NT2/D1 (cell line): ENCODE results near the gene ANGPT4.

Experiments used
- DNase-seq: peaks from one replicate; pipeline ENCODE4 v3.0.0-alpha.2; 2011; ENCODE audit warnings: low read depth, low spot score
- H3K27me3 ChIP-seq: 2 replicates; pipeline ENCODE4 v1.6.0; 2011; ENCODE audit warnings: mild to moderate bottlenecking; ENCODE audit not compliant: insufficient read length, insufficient read depth
- H3K36me3 ChIP-seq: 2 replicates; pipeline ENCODE4 v1.6.1; 2011; ENCODE audit warnings: mild to moderate bottlenecking, low read length, mixed read lengths; ENCODE audit not compliant: insufficient read depth, insufficient read length
- H3K4me1 ChIP-seq: 2 replicates; pipeline ENCODE4 v1.5.1; 2011; ENCODE audit not compliant: insufficient read depth, insufficient read length
- H3K4me3 ChIP-seq: 2 replicates; pipeline ENCODE4 v1.5.1; 2011; ENCODE audit warnings: low read depth; ENCODE audit not compliant: insufficient read length
- H3K9ac ChIP-seq: 2 replicates; pipeline ENCODE4 v1.6.0; 2011; ENCODE audit warnings: low read depth; ENCODE audit not compliant: insufficient read length
- H3K9me3 ChIP-seq: 2 replicates; pipeline ENCODE4 v1.5.1; 2011; ENCODE audit warnings: mild to moderate bottlenecking, low read length; ENCODE audit not compliant: insufficient read depth
- SUZ12 ChIP-seq: IDR thresholded peaks from 2 replicates; pipeline ENCODE4 v1.6.1; 2011; ENCODE audit not compliant: insufficient read length, insufficient read depth; ENCODE audit errors: extremely low read depth
- YY1 ChIP-seq: IDR thresholded peaks from 2 replicates; pipeline ENCODE4 v1.6.1; 2011; ENCODE audit not compliant: insufficient read length, insufficient read depth
- ZNF274 ChIP-seq: IDR thresholded peaks from 2 replicates; pipeline ENCODE4 v1.6.1; 2011; ENCODE audit warnings: mild to moderate bottlenecking, low read depth, low read length

Gene ANGPT4

GRCh38 chr20:946826-947225 is 30.7 kb upstream of the ANGPT4 start:
- H3K9me3 ChIP-seq: no peaks in the 10 kb centered on the region
- DNase-seq: no peak
- H3K4me3 ChIP-seq: no peak overlapping the region
- H3K27me3 ChIP-seq: no peaks in the 10 kb centered on the region
- H3K36me3 ChIP-seq: no peaks in the 10 kb centered on the region
- H3K9ac ChIP-seq: no peak overlapping the region
- no peak for TF ChIP-seq ZNF274
- H3K4me1 ChIP-seq: peaks cover 3% of the 10 kb centered on the region

DNA sequence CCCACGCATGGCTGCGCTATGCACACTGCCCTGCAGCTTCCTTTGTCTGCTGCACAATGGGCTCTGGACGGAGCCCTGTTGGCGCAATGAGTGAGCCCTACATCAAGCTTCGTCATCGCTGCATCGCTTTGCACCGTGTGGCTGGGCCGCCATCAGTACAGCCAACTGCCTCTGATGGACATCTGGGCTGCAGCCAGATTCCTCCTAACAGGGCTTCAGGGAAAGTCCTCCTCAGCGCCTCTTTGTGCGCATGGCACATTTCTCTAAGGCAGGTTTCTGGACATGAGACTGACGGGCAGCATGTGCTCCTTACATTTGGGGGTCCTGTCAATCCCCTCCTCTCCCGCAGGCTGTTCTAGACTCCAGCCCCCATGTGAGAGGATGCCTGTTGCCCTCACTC is 29.7 kb upstream of the ANGPT4 start:
- peaks cover 3% of the 10 kb centered on the region for H3K4me1 ChIP-seq
- no peak overlapping the region for H3K4me3 ChIP-seq
- no peaks in the 10 kb centered on the region for H3K9me3 ChIP-seq
- TF ChIP-seq ZNF274 (no peak), SUZ12 (no peak), YY1 (no peak)
- no peaks in the 10 kb centered on the region for H3K27me3 ChIP-seq
- no peak overlapping the region for H3K9ac ChIP-seq
- H3K36me3 ChIP-seq: no peaks in the 10 kb centered on the region
- no peak for DNase-seq

- TF ChIP-seq ZNF274 (no peak), SUZ12 (no peak), YY1 (no peak)
- Histone ChIP-seq H3K27me3 (no peaks in the 10 kb centered on the region), H3K9me3 (no peaks in the 10 kb centered on the region), H3K36me3 (no peaks in the 10 kb centered on the region), H3K4me3 (no peak overlapping the region), H3K4me1 (peaks cover 3% of the 10 kb centered on the region), H3K9ac (no peak overlapping the region)
- DNase-seq: peak; percentile 20
Observed at GRCh38 chr20:944774-945410, 28.8 kb upstream of the ANGPT4 start.

DNA sequence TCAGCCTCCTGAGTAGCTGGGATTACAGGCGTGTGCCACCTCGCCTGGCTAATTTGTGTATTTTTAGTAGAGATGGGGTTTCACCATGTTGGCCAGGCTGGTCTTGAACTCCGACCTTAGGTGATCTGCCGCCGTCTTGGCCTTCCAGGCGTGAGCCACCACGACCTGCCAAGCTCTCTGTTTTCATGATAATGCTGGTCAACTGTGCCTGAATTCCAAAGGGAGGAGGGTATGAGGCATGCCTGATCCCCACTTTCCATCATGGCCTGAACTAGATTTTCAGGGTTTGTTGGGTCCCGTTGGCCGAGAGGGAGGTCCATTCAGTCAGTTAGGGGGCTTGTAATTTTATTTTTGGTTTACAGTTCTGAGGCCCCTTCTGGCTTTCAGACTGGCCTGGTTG is 28.0 kb upstream of the ANGPT4 start:
- H3K36me3 ChIP-seq: no peaks in the 10 kb centered on the region
- TF ChIP-seq ZNF274: no peak
- no peak for TF ChIP-seq SUZ12
- TF ChIP-seq YY1: no peak
- no peak overlapping the region for H3K9ac ChIP-seq
- no peaks in the 10 kb centered on the region for H3K9me3 ChIP-seq
- no peak overlapping the region for H3K4me3 ChIP-seq
- peaks cover 3% of the 10 kb centered on the region for H3K4me1 ChIP-seq
- peak; percentile 40 for DNase-seq
- no peaks in the 10 kb centered on the region for H3K27me3 ChIP-seq

DNA sequence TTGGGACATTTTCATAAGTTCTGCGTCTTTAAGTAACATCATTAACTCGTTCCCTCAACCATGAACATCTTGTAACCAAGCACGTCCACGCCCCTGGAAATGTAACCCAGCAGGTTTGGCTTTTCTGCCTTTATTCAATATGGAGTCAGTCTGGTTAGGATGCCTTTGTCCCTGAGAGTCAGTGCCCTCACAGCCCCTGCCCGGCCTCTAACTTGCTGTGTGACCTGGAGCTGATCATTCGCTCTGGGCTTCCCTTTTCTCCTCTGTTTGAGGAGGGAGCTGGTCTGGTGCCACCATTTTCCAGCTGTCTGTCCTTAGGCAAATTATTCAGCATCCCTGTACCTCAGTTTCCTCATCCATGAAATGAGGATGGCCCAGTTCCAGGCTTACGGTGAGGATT is 26.5 kb upstream of the ANGPT4 start:
- no peak for DNase-seq
- no peak for TF ChIP-seq SUZ12
- no peak for TF ChIP-seq ZNF274
- no peak for TF ChIP-seq YY1

DNA sequence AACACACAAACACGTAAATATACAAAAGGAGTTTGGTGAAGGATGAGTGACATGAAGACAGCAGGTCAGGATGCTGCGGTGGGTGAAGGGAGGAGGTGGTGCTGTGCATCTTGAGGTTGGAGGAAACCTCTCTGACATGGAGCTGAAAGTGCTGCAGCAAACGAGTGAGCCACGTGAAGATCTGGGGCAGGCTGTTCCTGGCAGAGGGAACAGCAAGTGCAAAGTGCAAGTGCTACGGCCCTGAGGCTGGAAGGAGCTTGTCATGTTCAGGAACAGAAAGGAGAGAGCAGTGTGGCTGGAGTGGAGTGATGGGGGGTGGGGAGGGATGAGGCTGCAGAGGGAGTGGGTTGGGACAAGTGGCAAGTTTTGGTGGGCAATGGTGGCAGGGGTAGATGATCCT is 24.8 kb upstream of the ANGPT4 start:
- H3K9ac ChIP-seq: no peak overlapping the region
- H3K4me1 ChIP-seq: peaks cover 3% of the 10 kb centered on the region
- H3K9me3 ChIP-seq: no peaks in the 10 kb centered on the region
- no peak overlapping the region for H3K4me3 ChIP-seq
- no peaks in the 10 kb centered on the region for H3K27me3 ChIP-seq
- no peaks in the 10 kb centered on the region for H3K36me3 ChIP-seq
- TF ChIP-seq SUZ12 (no peak), ZNF274 (no peak), YY1 (no peak)
- DNase-seq: no peak

More for the DNA sequence above, 26.5 kb upstream of the ANGPT4 start:
- Histone ChIP-seq H3K4me1 (peaks cover 3% of the 10 kb centered on the region), H3K27me3 (no peaks in the 10 kb centered on the region), H3K9ac (no peak overlapping the region), H3K9me3 (no peaks in the 10 kb centered on the region), H3K4me3 (no peak overlapping the region), H3K36me3 (no peaks in the 10 kb centered on the region)

- no peaks in the 10 kb centered on the region for H3K9me3 ChIP-seq
- no peaks in the 10 kb centered on the region for H3K4me1 ChIP-seq
- no peak for DNase-seq
- H3K27me3 ChIP-seq: no peaks in the 10 kb centered on the region
- TF ChIP-seq ZNF274 (no peak), YY1 (no peak), SUZ12 (no peak)
- no peaks in the 10 kb centered on the region for H3K36me3 ChIP-seq
- no peak overlapping the region for H3K4me3 ChIP-seq
- no peak overlapping the region for H3K9ac ChIP-seq
Observed at GRCh38 chr20:939606-940005, 23.5 kb upstream of the ANGPT4 start.
